Erythroblast (primary cell): ENCODE data around the gene TMEM115.

Experiments used
- GATA1 ChIP-seq: IDR thresholded peaks from 2 replicates; pipeline ENCODE4 v1.6.1; 2011; ENCODE audit warnings: low read depth, mild to moderate bottlenecking, control low read depth, low read length, moderate library complexity
- POLR2A ChIP-seq: IDR thresholded peaks from 2 replicates; pipeline ENCODE4 v1.6.1; 2011; ENCODE audit warnings: mild to moderate bottlenecking, low read length

GRCh38 chr3:50316657-50317242 lies 42.6 kb downstream of the TMEM115 start:
- TF ChIP-seq POLR2A (no peak), GATA1 (no peak)
